Kidney epithelial cell (primary cell): ENCODE measurements around the gene ITK. TPM values are rescaled to one million over a fixed set of nuclear protein-coding genes. Genes with fewer than 3 reads are reported as not detected.

Experiments used
- DNase-seq: peaks from one replicate; pipeline ENCODE4 v3.0.0-alpha.2; 2010; ENCODE audit warnings: low read depth
- H3K27me3 ChIP-seq: 2 replicates; pipeline ENCODE4 v1.6.0; 2011; ENCODE audit warnings: low read length; ENCODE audit not compliant: control insufficient read depth, insufficient read depth
- H3K36me3 ChIP-seq: 2 replicates; pipeline ENCODE4 v1.5.1; 2011; ENCODE audit warnings: low read length; ENCODE audit not compliant: control insufficient read depth, insufficient read depth
- H3K4me3 ChIP-seq: 2 replicates; pipeline ENCODE4 v1.5.1; 2011; ENCODE audit warnings: low read depth, mild to moderate bottlenecking, control low read depth, low read length
- CTCF ChIP-seq: IDR thresholded peaks from 2 replicates; pipeline ENCODE4 v1.5.1; 2011; ENCODE audit warnings: mild to moderate bottlenecking, moderate library complexity, low read length, control low read depth, inconsistent platforms; ENCODE audit not compliant: insufficient read depth, poor library complexity, severe bottlenecking
- total RNA-seq: library from RNA; depleted of rRNA; stranded (reverse); fragments of >200 nt; gene quantifications from 2 replicates; pipeline ENCODE4 v1.2.3, GENCODE V29; 2015

ITK gene
- total RNA-seq, 1 donor from 2014 or later = not detected

DNA sequence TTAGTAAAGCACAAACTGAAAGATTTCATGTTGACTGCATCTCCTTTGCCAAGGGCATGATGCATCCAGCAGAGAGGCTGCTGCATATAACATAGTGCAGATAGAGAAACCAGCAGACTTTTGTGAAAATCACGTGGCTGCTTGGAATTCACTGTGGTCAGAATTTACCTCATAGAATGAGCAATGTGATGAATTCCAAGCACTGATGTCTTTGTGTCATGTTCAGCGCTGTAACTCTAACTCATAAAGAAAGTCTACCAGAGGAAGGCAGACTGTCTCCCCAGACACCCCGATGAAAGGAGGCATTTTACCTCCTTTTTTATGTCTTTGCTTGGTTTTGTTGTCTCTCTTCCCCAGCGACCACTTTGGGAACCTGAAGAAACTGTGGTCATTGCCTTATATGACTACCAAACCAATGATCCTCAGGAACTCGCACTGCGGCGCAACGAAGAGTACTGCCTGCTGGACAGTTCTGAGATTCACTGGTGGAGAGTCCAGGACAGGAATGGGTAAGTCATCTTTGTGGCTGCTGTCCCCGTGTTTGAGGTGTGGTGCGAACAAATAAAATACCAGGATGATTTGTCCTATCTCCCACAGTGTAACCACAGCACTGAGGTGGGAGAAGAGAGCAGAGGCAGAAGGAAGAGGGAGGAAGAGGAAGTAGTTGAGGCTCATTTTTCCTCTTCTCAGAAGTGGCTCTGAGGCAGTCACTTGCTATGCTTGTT, 42.0 kb downstream of the ITK start:
- Histone ChIP-seq H3K27me3 (no peaks in the 10 kb centered on the region), H3K4me3 (no peak overlapping the region), H3K36me3 (no peaks in the 10 kb centered on the region)
- no peak for DNase-seq
- TF ChIP-seq CTCF = no peak

DNA sequence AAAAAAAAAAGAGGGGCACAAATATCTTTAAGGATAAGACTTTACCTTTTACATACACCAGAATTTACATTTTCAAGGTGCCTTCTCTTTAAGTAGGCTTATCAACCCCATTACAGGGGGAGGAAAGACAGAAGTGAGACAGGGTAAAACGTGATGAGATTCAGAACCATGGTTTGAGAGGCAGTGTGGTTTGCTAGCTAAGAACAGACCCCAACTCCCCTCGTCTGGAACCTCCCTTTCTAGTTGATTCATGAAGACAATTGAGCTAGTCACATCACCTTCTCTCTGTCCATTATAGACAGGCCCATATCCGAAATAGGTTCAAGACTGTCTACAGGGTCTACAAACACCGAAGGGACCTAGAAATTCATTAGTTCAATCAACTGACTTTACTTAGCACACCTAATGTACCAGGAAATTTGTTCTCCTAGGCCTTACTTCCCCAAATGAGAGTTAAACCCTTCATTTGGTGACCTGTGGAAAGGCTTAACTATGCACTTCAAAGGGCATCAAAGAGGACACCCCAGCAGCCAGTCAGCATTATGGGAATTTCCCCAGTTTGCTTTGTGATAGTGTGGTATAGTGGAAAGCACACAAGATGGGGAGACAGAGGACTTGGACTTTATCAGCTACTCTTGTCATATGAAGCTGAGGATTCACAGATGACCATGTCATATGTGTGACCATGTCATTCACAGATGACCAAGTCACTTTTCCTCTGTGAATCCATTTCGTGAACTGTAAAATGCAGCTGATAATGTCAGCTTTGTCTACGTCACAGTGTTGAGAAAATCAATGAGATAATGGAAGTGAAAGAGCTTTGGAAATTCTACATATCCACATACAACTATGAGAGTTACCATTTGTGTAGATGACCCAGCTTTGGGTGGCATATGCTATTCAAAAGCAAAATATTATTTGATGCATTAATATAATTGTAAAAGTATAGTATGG, 45.1 kb downstream of the ITK start:
- Histone ChIP-seq H3K36me3 (no peaks in the 10 kb centered on the region), H3K27me3 (no peaks in the 10 kb centered on the region), H3K4me3 (no peak overlapping the region)
- DNase-seq = no peak
- no peak for TF ChIP-seq CTCF

- no peak for TF ChIP-seq CTCF
- Histone ChIP-seq H3K36me3 (no peaks in the 10 kb centered on the region), H3K27me3 (no peaks in the 10 kb centered on the region), H3K4me3 (no peak overlapping the region)
- DNase-seq = no peak
Observed at GRCh38 chr5:157230610-157231009, 50.0 kb downstream of the ITK start.

DNA sequence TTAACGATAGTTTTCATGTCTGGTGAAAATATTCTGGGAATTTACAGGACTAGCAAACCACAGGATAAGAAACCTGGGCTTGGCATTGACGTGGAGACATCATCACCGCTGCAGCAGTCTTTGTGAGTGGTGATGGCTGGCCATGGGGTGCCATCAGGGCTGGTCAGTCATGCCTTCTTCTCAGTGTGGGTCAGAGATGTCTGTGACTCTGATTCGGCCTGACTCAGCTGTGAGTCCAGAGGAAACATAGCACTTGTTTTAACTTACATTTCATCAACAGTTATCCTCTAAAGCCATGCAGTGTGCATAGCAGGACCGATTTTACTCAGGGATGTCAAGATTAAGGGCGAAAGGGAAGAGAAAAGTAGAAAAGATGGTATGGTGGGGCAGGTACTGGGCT, 52.1 kb downstream of the ITK start:
- Histone ChIP-seq H3K36me3 (no peaks in the 10 kb centered on the region), H3K4me3 (no peak overlapping the region), H3K27me3 (no peaks in the 10 kb centered on the region)
- no peak for DNase-seq
- TF ChIP-seq CTCF = no peak

DNA sequence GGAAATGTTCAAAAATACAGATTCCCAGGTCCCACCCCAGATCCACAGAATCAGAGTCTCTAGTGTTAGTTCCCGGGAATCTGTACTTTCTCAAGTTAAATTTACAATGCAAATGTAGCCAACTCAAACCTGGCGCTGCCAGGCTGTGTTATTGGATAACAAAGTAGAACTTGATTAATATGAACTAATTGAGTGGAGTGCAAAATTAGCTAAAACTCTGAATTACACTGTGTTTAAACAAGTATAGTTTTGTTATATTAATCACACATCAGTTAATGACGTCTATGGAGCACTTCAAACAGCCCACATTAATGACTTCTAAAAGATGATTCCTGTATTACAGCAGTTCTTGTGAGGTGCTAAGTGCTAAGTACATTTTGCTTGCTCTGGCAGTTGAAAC, 52.9 kb downstream of the ITK start:
- TF ChIP-seq CTCF = no peak
- Histone ChIP-seq H3K27me3 (no peaks in the 10 kb centered on the region), H3K4me3 (no peak overlapping the region), H3K36me3 (no peaks in the 10 kb centered on the region)
- DNase-seq = no peak
